Measurements from ENCODE around the gene ADAMTSL1. TPM values are rescaled to one million over a fixed set of nuclear protein-coding genes. Genes with fewer than 3 reads are reported as not detected.

ADAMTSL1 gene
- not detected in 2 replicates for total RNA-seq (2011; cell fraction: chromatin; rRNA removed; ENCODE audit: low replicate concordance)
- total RNA-seq (2011; cell fraction: nucleolus; rRNA removed), result not detected in 2 replicates
- total RNA-seq (2011; cell fraction: nucleoplasm; rRNA removed), result not detected in 2 replicates
- not detected in 2 replicates for total RNA-seq (2014; rRNA removed)
- not detected in 2 replicates for total RNA-seq (2014; rRNA removed; fragmentation: Illumina TruSeq; extraction: Trizol)
- total RNA-seq (2015; rRNA removed; fragmentation: Illumina TruSeq; extraction: Trizol), result not detected in 2 replicates
- total RNA-seq (2021), result not detected in 2 replicates
- not detected in 2 replicates for polyA plus RNA-seq (2011; rRNA removed)
- not detected in 2 replicates for polyA plus RNA-seq (2011; cell fraction: cytosol; rRNA removed)
- not detected in 2 replicates for polyA plus RNA-seq (2011; cell fraction: nucleus; rRNA removed)
- polyA plus RNA-seq (2012), result 0.04 and 0.19 TPM in 2 replicates
- not detected in 2 replicates for polyA plus RNA-seq (2014; fragmentation: Illumina TruSeq; extraction: Trizol)
- under 1 TPM in 1 of 2 experiments, not detected in 1; 0.01 TPM for polyA plus RNA-seq (2014; fragmentation: Nextera tagmentation; extraction: Ambion mirVana)
- not detected in 2 replicates for polyA plus RNA-seq (2014; rRNA removed)
- polyA minus RNA-seq (2011; rRNA and poly(A)+ RNA removed), result not detected in 2 replicates
- polyA minus RNA-seq (2011; cell fraction: cytosol; rRNA and poly(A)+ RNA removed), result not detected in 2 replicates
- polyA minus RNA-seq (2011; cell fraction: nucleus; rRNA and poly(A)+ RNA removed), result not detected in 2 replicates
- Bru-seq, nascent RNA, result percentile 2 among the genes with signal in this experiment
- BruChase-seq, experiment 1, labeled RNA remaining after a 2-hour chase, result percentile 0 among the genes with signal in this experiment
- percentile 0 among the genes with signal in this experiment for BruChase-seq, experiment 2, labeled RNA remaining after a 6-hour chase
- long read RNA-seq, experiment 1, result 0 reads
- long read RNA-seq, experiment 2, partial matches to known transcripts, result 1 of 1 reads
- long read RNA-seq, experiment 2, other reads (novel, unspliced or antisense), result 0 of 1 reads
- long read RNA-seq, experiment 3, result 0 reads

GRCh38 chr9:18473652-18474279, at the start of gene ADAMTSL1:
Gene ADAMTSL1, plus strand, starts transcription at chr9:18474153. Its CDS starts 80 bp downstream, at chr9:18474233.
- WGBS (ENCODE audit: insufficient coverage, low coverage, missing lambda C conversion rate), result 2% methylated on average over 7 of the region's 13 CpGs
- H3K4me3 ChIP-seq, result no peak within 1 kb of the TSS
- H3K9ac ChIP-seq (ENCODE audit: insufficient read depth in 1 of 2, low read depth in 2 of 2, low read length in 2 of 2), result no peak within 1 kb of the TSS
- no TSS peak for BruUV-seq (replicated peaks)
- no peaks in the 10 kb centered on the region for H3K9me3 ChIP-seq (replicated peaks; ENCODE audit: control insufficient read depth, insufficient read depth, low read depth, low read length)
- H3K79me2 ChIP-seq (ENCODE audit: control insufficient read depth, insufficient read depth, low read length), result no peaks in the 10 kb centered on the region
- H3K27ac ChIP-seq (ENCODE audit: extremely low read depth, low read depth, low read length), result no peak within 1 kb of the TSS
- H2AFZ ChIP-seq (ENCODE audit: low read depth, low read length), result no peak within 1 kb of the TSS
- ATAC-seq (no peak), DNase-seq (ENCODE audit: extremely low read depth in 1 of 4, low spot score in 3 of 4) (no peak), FAIRE-seq (no peak)
- in situ Hi-C loops (cut with MboI), result no loop called here
- intact Hi-C loops (cut with micrococcal nuclease), result no loop called here
- H4K20me1 ChIP-seq (replicated peaks; ENCODE audit: control insufficient read depth, insufficient read depth, low read length), result no peaks in the 10 kb centered on the region
- no peaks in the 10 kb centered on the region for H3K27me3 ChIP-seq (ENCODE audit: control insufficient read depth in 2 of 2, insufficient read depth in 2 of 2, low read length in 2 of 2)
- no peaks in the 10 kb centered on the region for H3K9me1 ChIP-seq (ENCODE audit: control insufficient read depth, insufficient read depth, low read length)
- ChIA-PET POLR2A (interaction anchor here (0.6 kb wide), 1 partner anchor 44 kb away, joined by 3 read pairs; no protein-coding TSS in a partner anchor), CTCF (ENCODE audit: low intra/inter-chr PET ratio) (no interaction called here)
- no peaks in the 10 kb centered on the region for H3K4me1 ChIP-seq (replicated peaks in 1 of 2; ENCODE audit: control insufficient read depth in 2 of 2, insufficient read depth in 2 of 2, low read length in 2 of 2)
- H3K36me3 ChIP-seq (ENCODE audit: control insufficient read depth, insufficient read depth, low read length), result no peaks in the 10 kb centered on the region
- no peak within 1 kb of the TSS for H3K4me2 ChIP-seq (ENCODE audit: insufficient read depth, low read length)
- TF ChIP-seq PPARD (CRISPR knock-in tag; IDR thresholded peaks at IDR 0.05) (no peak), SMAD2 (IDR thresholded peaks at IDR 0.05; ENCODE audit: low read depth, low read length) (no peak), ZNF583 (CRISPR knock-in tag; IDR thresholded peaks at IDR 0.05) (no peak), HNRNPH1 (optimal IDR thresholded peaks at IDR 0.05; ENCODE audit: low read depth, low read length) (no peak), ZKSCAN8 (CRISPR knock-in tag; IDR thresholded peaks at IDR 0.05) (no peak), MTF1 (CRISPR knock-in tag; IDR thresholded peaks at IDR 0.05; ENCODE audit: borderline replicate concordance) (no peak), USF1 (CRISPR knock-in tag; IDR thresholded peaks at IDR 0.05) (no peak), FOSL1 (tag; conservative IDR thresholded peaks at IDR 0.05) (no peak), FOXM1 (IDR thresholded peaks at IDR 0.05; ENCODE audit: low read depth) (no peak), FOXM1 (CRISPR knock-in tag; IDR thresholded peaks at IDR 0.05; ENCODE audit: low read depth) (no peak), CHCHD3 (CRISPR knock-in tag; IDR thresholded peaks at IDR 0.05) (no peak), ZNF609 (CRISPR knock-in tag; IDR thresholded peaks at IDR 0.05; ENCODE audit: borderline replicate concordance) (no peak), CBX3 (IDR thresholded peaks at IDR 0.05; ENCODE audit: borderline replicate concordance in 1 of 2, low read length in 2 of 2) (no peak)

All from K562 (cell line).